GM19043 (cell line): ENCODE data around the gene SLC1A7.

Source experiments
- ATAC-seq: cut with Tn5 transposase; IDR thresholded peaks from one replicate; pipeline ENCODE4 v1.9.1; 2021; ENCODE audit warnings: low read depth; ENCODE audit not compliant: unreplicated experiment

Gene SLC1A7

DNA sequence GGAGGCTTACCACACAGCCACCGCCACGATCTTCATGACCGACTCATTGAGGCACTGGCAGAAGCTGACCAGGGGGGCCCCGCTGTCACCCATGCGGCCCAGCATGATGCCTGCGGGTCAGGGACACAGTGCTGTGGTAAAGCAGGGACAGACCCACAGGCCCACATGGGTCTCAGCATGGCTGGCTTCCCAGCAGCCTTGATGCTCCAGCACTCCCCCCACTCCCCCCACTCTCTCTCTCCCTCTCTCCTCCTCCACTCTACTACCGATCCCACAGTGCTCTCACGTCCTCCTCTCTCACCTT is 49.0 kb downstream of the SLC1A7 start:
- no peak for ATAC-seq

GRCh38 chr1:53092659-53093450 is 49.6 kb downstream of the SLC1A7 start:
- ATAC-seq, result no peak

GRCh38 chr1:53091841-53092645 is 50.4 kb downstream of the SLC1A7 start:
- no peak for ATAC-seq

- ATAC-seq, result no peak
Observed at GRCh38 chr1:53090227-53091147, 52.0 kb downstream of the SLC1A7 start.

DNA sequence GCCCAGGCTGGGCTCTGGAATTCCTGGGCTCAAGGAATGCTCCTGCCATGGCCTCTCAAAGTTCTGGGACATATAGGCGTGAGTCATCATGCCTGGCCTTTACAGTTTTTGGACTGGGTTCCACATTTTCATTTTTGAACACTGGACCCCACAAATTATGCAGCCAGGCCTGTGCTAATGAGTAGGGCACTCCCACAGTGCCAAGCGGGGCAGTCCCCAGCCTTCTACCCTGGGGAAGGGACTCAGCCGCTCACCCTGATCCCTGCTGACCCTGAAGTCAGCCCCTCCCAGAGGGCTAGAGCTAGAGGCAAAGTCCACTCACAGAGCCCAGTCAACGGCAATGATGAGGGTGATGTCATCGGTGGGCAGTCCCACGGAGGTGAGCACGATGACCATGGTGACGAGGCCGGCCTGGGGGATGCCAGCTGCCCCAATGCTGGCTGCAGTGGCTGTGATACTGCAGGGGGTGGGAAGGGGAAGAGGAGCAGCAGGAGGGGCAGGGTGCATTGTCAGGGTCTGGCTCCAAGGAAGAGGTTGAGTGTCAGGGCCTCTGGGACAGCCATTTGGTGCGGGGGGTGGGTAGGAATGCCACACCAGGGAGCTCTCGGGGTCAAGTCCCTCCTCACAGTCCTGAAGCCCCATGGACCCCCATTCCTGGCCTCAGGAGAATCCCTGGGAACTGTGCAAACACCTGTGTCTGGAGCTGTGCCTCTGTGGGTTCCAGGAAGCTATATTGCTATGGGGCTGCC is 52.8 kb downstream of the SLC1A7 start:
- no peak for ATAC-seq

GRCh38 chr1:53088616-53089300 is 53.7 kb downstream of the SLC1A7 start:
- no peak for ATAC-seq

DNA sequence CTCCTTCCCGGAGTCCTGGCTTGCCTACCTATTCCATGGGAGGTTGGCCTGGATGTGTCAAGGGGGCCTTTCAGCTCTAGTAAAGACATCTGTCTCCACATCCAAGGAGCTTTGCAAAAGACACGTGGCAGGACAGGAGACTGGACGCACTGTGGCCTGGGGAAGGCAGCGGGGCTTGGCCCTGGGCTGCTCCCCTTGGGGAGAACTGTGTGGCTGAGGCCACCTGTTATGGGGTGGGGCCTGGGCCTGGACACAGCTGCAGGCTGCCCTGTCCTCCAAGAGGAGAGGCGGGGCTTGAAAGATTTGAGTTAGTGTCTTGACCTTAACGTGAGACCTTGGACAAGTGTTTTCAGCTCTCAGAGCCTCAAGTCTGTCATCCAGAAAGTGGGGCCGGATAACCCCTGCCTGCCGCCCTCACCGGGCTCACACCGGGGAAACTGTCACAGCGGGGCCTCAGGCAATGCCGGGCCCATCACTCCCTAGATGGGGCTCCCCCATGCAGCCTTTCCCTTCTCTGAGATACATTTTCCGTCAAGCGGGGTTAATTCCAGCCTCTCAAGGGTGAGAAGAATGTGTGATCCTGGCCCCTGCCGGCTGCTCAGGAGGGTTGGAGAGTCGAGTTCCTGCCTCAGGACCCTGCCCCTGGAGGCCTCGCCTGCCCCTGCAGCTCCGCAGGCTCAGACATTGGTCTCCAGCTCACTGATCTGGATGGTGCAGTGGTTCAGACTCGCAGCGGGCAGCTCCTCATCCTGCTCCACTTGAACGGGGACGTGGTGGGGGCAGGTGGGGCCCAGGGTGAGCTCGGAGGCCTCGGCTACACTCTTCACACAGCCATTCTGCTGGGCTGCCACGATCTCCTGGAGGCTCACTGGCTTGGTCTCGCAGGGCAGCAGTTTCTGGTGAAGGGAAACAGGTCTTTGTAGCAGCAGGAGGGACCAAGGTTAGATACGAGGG is 54.8 kb downstream of the SLC1A7 start:
- no peak for ATAC-seq

GRCh38 chr1:53086491-53087070 is 55.9 kb downstream of the SLC1A7 start:
- no peak for ATAC-seq

DNA sequence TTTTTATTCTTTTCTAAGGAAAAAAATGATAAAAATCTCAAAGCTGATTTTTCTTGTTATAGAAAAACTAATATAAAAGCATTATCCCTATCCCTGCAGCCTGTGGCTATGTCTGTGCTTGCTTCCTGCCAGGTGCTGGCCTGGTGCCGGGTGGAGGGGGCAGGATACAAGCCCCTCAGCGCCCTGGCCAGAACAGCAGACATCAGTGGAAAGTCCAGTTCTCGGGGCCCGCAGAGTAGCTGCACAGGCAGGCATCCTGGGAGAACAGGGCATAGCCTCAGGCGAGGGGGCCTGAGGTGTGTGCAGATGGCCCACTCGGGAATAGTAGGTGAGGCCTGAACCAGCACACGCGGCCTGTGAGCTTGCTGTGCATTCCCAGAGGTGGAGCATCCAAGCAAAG is 57.0 kb downstream of the SLC1A7 start:
- ATAC-seq, result no peak

- ATAC-seq, result no peak
Observed at GRCh38 chr1:53084589-53084971, 57.9 kb downstream of the SLC1A7 start.

DNA sequence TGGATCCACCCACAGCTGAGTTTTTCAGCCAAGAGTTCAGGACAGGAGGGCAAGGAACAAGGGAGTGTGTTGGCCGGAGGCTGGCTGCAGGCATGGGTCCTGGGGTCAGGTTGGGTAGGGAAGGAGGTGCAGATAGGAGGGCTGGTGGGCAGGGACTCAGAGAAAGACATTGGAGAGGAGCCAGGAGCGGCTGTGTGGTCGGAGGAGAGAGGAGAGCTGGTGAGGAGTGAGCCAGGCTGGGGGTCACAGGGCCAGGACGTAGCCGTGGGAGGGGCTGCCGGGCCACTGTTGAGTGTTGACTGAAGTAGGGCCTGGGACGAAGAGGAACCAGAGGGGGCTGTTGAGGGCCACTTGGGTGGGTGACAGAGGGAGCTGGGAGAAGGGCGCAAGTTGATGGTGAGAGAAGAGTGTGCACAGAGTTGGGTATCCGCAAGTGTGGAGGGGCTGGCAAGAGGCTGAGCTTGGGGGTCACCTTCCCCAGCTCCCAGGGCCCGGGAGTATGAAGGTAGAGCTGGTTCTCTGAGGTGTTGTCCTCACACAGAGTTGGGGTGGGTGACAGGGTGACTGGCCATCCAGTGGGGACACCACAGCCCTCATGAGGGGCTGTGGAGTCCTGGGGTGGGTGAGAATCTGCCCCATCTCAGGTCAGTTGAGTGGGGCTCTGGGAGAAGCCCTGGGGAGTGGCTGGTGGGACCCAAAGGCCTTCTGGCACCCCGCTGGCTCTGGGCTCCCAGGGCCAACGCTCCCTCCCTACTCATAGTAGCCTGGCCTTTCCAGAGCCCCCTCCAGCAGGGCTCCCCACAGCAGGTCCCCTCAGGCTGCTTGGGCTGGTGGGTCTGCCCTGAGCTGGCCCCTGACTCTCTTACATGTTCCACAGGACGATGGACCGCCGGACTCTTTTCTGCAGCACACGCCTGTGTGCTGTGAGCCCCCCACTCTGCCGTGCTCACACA is 58.5 kb downstream of the SLC1A7 start:
- ATAC-seq, result no peak

DNA sequence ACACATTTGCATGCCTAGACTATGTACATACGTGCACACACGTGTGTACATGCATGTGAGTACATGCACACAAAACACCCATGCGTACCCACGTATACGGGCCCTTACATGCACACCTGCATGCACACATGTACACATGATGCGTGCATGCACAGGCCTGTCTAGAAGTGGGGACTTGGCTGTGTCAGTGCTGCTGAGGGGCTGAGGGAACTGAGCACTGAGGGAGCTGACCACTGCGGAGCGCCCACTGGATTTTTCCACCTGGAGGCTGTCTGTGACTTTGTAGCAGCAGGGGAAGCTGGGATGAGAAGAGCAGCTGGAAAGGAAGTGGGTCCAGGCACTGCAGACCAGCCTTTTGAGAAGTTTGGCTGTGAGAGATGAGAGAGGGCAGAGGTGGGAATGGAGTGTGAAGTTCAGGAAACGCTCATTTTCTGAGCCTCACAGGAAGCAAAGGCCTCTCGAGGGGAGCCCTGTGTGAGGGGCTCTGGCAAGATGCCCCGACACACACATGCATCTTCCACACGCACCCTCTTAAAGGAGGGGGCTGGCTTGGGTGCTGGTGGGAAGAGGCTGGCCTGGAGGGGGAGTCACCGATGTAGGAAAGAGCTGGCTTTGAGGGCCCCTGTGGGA is 59.5 kb downstream of the SLC1A7 start:
- ATAC-seq, result no peak

GRCh38 chr1:53081384-53082066 is 60.9 kb downstream of the SLC1A7 start:
- ATAC-seq, result no peak

GRCh38 chr1:53080769-53081168 is 61.7 kb downstream of the SLC1A7 start:
- no peak for ATAC-seq

DNA sequence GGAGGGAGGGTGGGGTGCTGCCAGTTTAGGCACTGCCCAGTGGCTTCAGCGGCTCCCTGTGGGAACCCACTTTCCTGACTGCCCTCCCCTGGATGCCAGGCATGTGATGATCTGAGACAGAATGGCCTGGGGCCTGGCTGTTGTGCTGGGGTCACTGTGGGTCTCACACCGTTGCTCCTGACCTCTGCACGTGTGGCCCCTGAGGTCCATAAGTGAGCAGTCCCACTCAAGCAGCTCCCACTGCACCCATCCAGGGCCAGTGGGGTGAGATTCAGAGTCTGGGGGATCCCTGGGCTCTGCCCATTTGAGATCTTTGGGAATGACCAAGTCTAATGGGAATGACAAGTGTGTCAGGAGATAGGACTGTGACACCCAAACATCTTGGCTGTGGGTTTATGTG is 62.4 kb downstream of the SLC1A7 start:
- ATAC-seq, result no peak

- ATAC-seq, result no peak
Observed at GRCh38 chr1:53079251-53079650, 63.2 kb downstream of the SLC1A7 start.
